Stimulated activated naive B cell treated with anti-CD40 and anti-IgM and Interleukin-4, amounts not matched to agents 10 μg/mL and 1 μg/mL and 100 μg/mL, for 72 hours (primary cell): ENCODE data around the gene HSPA4.
"Not testable (repeated sequence)": the region's sequence is repeated elsewhere in the genome, so short reads cannot be mapped to it uniquely, and the experiment has no call there.

Source experiments
- ATAC-seq, 2 donors: fragments of 150-1000 bp; cut with Tn5 transposase; replicated peaks; 2 replicates each; pipeline ENCODE4 v1.10.0; 2021; ENCODE audit warnings: moderate library complexity in 1 of 2
- DNase-seq: peaks from one replicate; pipeline ENCODE4 v3.0.0; 2021
- H3K27ac Mint-ChIP-seq: one replicate; pipeline ENCODE4 v1.8.0; 2022; ENCODE audit warnings: mild to moderate bottlenecking, mixed read lengths
- H3K27me3 Mint-ChIP-seq, 2 donors: one replicate each; pipeline ENCODE4 v1.8.0; 2022; ENCODE audit warnings: mixed read lengths in 2 of 2
- H3K36me3 Mint-ChIP-seq, 2 donors: one replicate each; pipeline ENCODE4 v1.8.0; 2022; ENCODE audit warnings: mixed read lengths in 2 of 2, mild to moderate bottlenecking in 1 of 2
- H3K4me1 Mint-ChIP-seq, 2 donors: one replicate each; pipeline ENCODE4 v1.8.0; 2022; ENCODE audit warnings: mixed read lengths in 2 of 2, mild to moderate bottlenecking in 1 of 2
- H3K4me3 Mint-ChIP-seq, 2 donors: one replicate each; pipeline ENCODE4 v1.8.0; 2022; ENCODE audit warnings: mild to moderate bottlenecking in 2 of 2, mixed read lengths in 2 of 2, moderate library complexity in 1 of 2
- H3K9me3 Mint-ChIP-seq, 2 donors: one replicate each; pipeline ENCODE4 v1.8.0; 2022; ENCODE audit warnings: mixed read lengths in 2 of 2, mild to moderate bottlenecking in 1 of 2

The HSPA4 gene

GRCh38 chr5:133036677-133037076 is 15.1 kb upstream of the HSPA4 start:
- peaks cover 23 to 36% of the 10 kb centered on the region in 2 donors for H3K4me1 Mint-ChIP-seq
- not testable (repeated sequence) for H3K4me3 Mint-ChIP-seq, DNase-seq, ATAC-seq, H3K36me3 Mint-ChIP-seq, H3K9me3 Mint-ChIP-seq, H3K27ac Mint-ChIP-seq, H3K27me3 Mint-ChIP-seq

DNA sequence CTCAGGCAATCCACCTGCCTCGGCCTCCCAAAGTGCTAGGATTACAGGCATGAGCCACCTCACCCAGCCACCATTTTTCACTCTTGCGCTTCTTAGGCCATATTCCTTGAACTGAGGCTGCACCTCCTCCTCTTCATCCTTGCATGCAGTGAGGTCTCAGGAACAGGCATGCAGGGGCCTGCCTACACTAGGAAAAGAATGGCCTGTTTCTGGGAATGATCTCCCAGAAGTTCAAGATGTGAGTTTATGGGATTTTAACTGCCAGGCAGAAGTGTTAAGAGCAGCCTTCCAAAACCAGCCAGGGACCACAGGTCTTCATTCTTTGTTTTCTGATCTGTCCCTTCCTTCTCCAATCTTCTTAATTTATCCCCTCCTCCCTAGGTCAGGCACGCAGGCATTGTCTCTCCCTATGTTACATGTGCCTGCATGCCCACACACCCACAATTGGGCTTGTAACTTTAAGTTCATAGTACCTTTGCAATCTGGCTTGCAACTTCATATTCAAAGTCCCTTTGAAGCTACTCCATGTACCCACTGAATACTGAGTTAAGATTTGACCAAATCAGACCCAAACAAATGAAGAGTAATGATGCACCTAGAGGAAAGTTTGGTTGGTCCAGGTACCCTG is 10.5 kb upstream of the HSPA4 start:
- H3K4me1 Mint-ChIP-seq, result peaks cover 12 to 25% of the 10 kb centered on the region in 2 donors
- DNase-seq, result no peak
- H3K27me3 Mint-ChIP-seq, result no peaks in the 10 kb centered on the region
- peak overlapping the region; percentile 1 for H3K27ac Mint-ChIP-seq
- no peak for ATAC-seq
- H3K4me3 Mint-ChIP-seq, result no peak overlapping the region
- no peaks in the 10 kb centered on the region for H3K9me3 Mint-ChIP-seq
- no peaks in the 10 kb centered on the region for H3K36me3 Mint-ChIP-seq

DNA sequence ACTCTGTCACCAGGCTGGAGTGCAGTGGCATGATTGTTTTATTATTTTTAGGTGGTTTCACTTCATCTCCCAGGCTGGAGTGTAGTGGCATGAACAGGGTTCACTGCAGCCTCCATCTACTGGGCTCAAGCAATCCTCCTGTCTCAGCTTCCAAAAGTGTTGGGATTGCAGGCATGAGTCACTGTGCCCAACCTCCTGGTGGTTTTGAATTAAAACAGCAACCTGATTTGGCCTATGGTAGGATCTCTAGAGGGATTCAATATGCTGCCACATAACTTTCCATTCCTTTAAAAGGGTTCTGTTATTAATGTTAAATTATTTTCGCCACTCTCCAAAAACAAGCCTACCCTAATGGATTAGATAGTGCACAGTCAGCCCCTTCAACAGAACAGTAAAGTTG is 9.9 kb upstream of the HSPA4 start:
- Mint-ChIP-seq H3K4me3 (no peak overlapping the region), H3K27ac (no peak overlapping the region), H3K27me3 (no peaks in the 10 kb centered on the region), H3K36me3 (peaks cover 0 to under 1% of the 10 kb centered on the region in 2 donors), H3K9me3 (no peaks in the 10 kb centered on the region), H3K4me1 (peaks cover 14 to 31% of the 10 kb centered on the region in 2 donors)
- DNase-seq, result no peak
- ATAC-seq, result no peak

GRCh38 chr5:133046560-133046959 is 5.3 kb upstream of the HSPA4 start:
- not testable (repeated sequence) for H3K9me3 Mint-ChIP-seq, H3K36me3 Mint-ChIP-seq, H3K27me3 Mint-ChIP-seq
- ATAC-seq (peak; percentile 50 to 57), DNase-seq (peak; percentile 45)
- Mint-ChIP-seq H3K27ac (peak overlapping the region; percentile 57), H3K4me3 (peak overlapping the region; percentile 18 to 34), H3K4me1 (peaks cover 22 to 50% of the 10 kb centered on the region in 2 donors)

DNA sequence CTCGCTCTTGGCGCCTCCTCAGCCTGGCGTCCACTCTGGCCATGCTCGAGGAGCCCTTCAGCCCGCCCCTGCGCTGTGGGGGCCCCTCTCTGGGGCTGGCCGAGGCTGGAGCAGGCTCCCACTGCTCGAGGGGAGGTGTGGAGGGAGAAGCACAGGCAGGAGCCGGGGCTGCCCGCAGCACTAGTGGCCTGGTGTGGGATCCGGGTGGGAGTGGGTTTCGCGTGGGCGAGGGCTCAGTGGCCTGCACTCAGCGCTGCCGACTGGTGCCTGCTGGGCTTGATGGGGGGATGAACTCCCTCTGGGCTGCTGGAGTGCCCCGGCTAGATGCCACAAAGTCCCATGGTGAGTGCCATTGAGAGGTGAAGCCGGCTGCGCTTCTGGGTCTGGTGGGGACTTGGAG is 4.4 kb upstream of the HSPA4 start:
- Mint-ChIP-seq H3K9me3 (peaks cover 0 to 2% of the 10 kb centered on the region in 2 donors), H3K4me3 (no peak overlapping the region), H3K4me1 (peaks cover 20 to 49% of the 10 kb centered on the region in 2 donors), H3K27ac (peak overlapping the region; percentile 63), H3K27me3 (no peaks in the 10 kb centered on the region), H3K36me3 (peaks cover 5 to 8% of the 10 kb centered on the region in 2 donors)
- ATAC-seq, result no peak
- no peak for DNase-seq

DNA sequence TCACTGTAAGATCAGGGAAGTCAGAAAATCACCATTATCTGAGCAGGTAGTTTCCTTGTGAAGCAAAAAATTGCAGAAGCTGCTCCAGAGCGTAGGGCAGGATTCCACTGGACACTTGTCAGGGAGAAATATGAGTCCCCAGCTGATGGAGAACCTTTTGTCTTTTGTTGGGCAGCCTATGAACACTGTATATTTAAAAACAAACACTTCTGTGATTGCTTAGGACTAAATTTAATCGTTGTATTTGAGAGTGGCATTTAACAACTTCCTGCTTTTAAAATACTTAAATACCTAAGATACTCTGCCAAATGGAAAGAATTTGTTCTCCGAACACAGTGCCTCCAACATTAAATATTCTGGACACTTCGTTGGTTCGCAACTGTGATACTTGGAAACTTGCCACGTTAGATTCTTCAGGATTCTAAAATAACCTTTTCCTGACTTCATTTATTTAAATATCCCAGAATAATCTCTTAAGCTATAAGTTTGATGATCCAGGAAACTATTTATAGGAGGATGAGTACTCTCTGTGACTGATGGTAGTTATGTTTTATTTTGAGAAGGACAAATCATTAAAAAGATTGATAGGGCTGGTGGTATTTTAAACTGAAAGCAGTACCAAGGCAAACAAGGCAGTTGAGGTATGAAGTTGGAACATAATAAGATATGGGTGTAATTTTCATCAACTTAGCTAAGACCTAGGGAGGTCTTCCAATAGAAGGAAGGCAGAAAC is 2.7 kb upstream of the HSPA4 start:
- Mint-ChIP-seq H3K4me3 (no peak overlapping the region), H3K36me3 (peaks cover 5 to 17% of the 10 kb centered on the region in 2 donors), H3K9me3 (peaks cover 0 to 2% of the 10 kb centered on the region in 2 donors), H3K4me1 (peaks cover 17 to 43% of the 10 kb centered on the region in 2 donors), H3K27ac (no peak overlapping the region), H3K27me3 (no peaks in the 10 kb centered on the region)
- ATAC-seq (no peak), DNase-seq (no peak)

- no peaks in the 10 kb centered on the region for H3K27me3 Mint-ChIP-seq
- H3K4me3 Mint-ChIP-seq, result no peak overlapping the region
- H3K4me1 Mint-ChIP-seq, result peaks cover 17 to 41% of the 10 kb centered on the region in 2 donors
- DNase-seq, result no peak
- H3K36me3 Mint-ChIP-seq, result peaks cover 5 to 18% of the 10 kb centered on the region in 2 donors
- no peak for ATAC-seq
- peaks cover 0 to 2% of the 10 kb centered on the region in 2 donors for H3K9me3 Mint-ChIP-seq
- no peak overlapping the region for H3K27ac Mint-ChIP-seq
Observed at GRCh38 chr5:133049726-133050048, 2.1 kb upstream of the HSPA4 start.

DNA sequence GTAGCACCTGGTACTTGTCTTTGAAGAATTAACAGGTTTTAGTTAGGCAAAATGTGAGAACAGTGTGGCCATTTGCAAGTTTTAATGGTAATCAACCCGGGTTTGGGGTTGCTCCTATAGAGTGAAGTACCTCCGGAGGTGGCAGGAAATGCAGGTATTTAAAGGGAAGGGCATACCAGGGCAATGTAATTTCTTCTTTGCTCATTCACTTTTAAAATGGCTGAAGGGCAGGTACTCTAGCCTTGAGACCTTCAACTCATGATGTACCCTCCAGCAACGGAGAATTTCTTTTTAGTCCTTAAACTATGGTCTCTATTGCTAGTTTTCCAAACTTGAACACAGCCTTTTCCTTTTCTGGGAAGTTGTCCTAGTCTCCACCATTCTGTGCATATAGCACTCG is 1.3 kb upstream of the HSPA4 start:
- H3K27me3 Mint-ChIP-seq, result no peaks in the 10 kb centered on the region
- DNase-seq (no peak), ATAC-seq (no peak)
- H3K27ac Mint-ChIP-seq, result peak overlapping the region; percentile 98
- peaks cover 0 to 2% of the 10 kb centered on the region in 2 donors for H3K9me3 Mint-ChIP-seq
- H3K4me1 Mint-ChIP-seq, result peaks cover 21 to 46% of the 10 kb centered on the region in 2 donors
- peaks cover 10 to 26% of the 10 kb centered on the region in 2 donors for H3K36me3 Mint-ChIP-seq
- peak overlapping the region; percentile 94 for H3K4me3 Mint-ChIP-seq

- Mint-ChIP-seq H3K4me1 (peaks cover 24 to 47% of the 10 kb centered on the region in 2 donors), H3K27ac (peak overlapping the region; percentile 98)
- DNase-seq, result no peak
Observed at GRCh38 chr5:133051061-133051541, 712 bp upstream of the HSPA4 start.

GRCh38 chr5:133052317-133053175 is 733 bp downstream of the HSPA4 start:
- Mint-ChIP-seq H3K9me3 (peaks cover 0 to 2% of the 10 kb centered on the region in 2 donors), H3K4me1 (peaks cover 23 to 44% of the 10 kb centered on the region in 2 donors), H3K27ac (peak overlapping the region; percentile 98), H3K4me3 (peak overlapping the region; percentile 94), H3K27me3 (no peaks in the 10 kb centered on the region), H3K36me3 (peaks cover 14 to 33% of the 10 kb centered on the region in 2 donors)
- ATAC-seq, result peak; percentile 41 to 43
- peak; percentile 63 for DNase-seq

More at GRCh38 chr5:133051061-133051541, 712 bp upstream of the HSPA4 start:
- Mint-ChIP-seq H3K4me3 (peak overlapping the region; percentile 94), H3K27me3 (no peaks in the 10 kb centered on the region), H3K9me3 (peaks cover 0 to 2% of the 10 kb centered on the region in 2 donors), H3K36me3 (peaks cover 15 to 32% of the 10 kb centered on the region in 2 donors)
- peak; percentile 2 to 6 for ATAC-seq

- Mint-ChIP-seq H3K36me3 (peaks cover 16 to 38% of the 10 kb centered on the region in 2 donors), H3K27ac (peak overlapping the region; percentile 42), H3K4me1 (peaks cover 26 to 47% of the 10 kb centered on the region in 2 donors), H3K4me3 (peak overlapping the region; percentile 94), H3K9me3 (no peaks in the 10 kb centered on the region), H3K27me3 (no peaks in the 10 kb centered on the region)
- DNase-seq, result no peak
- ATAC-seq, result no peak
Observed at GRCh38 chr5:133053448-133053847, 1.6 kb downstream of the HSPA4 start.

DNA sequence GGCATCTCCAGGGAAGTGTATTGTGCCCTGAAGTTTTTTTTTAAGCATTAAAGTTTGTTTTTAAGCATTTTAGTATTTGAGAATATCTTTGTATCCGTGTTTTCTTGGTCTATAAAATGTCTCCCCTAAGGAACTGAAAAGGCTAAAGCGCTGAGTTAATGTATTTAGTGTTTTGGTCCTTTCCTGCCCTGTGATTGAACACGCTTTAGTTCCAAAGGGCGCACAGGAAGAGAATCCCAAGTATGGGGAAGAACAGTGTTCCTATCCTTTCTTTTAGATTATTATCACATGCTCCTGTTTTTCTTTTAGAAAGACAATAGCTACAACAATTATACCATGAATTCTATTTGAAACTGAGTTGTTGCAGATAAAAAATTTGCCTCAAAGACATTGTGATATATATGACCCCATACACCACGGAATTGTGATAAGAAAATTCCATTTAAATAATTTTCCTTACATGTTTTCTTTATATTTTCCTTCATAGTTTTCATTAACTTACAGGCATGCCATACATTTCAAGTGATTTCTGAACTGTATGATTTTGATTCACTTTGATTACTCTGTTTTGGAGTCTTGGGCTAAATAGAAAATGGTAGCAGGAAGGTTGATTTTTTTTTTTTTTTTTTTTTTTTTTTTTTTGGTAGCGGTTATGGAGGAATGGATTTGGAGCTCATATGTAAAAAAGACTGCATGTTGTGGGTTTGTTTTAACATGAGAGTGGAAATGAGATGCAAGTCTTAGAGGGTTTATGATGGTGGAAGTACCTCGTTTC is 3.1 kb downstream of the HSPA4 start:
- DNase-seq, result no peak
- no peak for ATAC-seq
- Mint-ChIP-seq H3K27me3 (no peaks in the 10 kb centered on the region), H3K27ac (no peak overlapping the region), H3K4me3 (no peak overlapping the region), H3K4me1 (peaks cover 20 to 48% of the 10 kb centered on the region in 2 donors), H3K9me3 (no peaks in the 10 kb centered on the region), H3K36me3 (peaks cover 16 to 38% of the 10 kb centered on the region in 2 donors)

- Mint-ChIP-seq H3K4me3 (no peak overlapping the region), H3K4me1 (peaks cover 23 to 44% of the 10 kb centered on the region in 2 donors)
Observed at GRCh38 chr5:133056891-133057290, 5.1 kb downstream of the HSPA4 start.

More at GRCh38 chr5:133056891-133057290, 5.1 kb downstream of the HSPA4 start:
- Mint-ChIP-seq H3K27ac (no peak overlapping the region), H3K9me3 (no peaks in the 10 kb centered on the region), H3K27me3 (no peaks in the 10 kb centered on the region), H3K36me3 (peaks cover 16 to 34% of the 10 kb centered on the region in 2 donors)
- no peak for ATAC-seq
- DNase-seq, result no peak
